CD4-positive, alpha-beta T cell treated with Interleukin-6 at 100 ng/mL for 8 hours (primary cell): ENCODE data around the gene SCG5.

ENCODE experiments used
- DNase-seq: peaks from one replicate; pipeline ENCODE4 v3.0.0-alpha.2; 2020; ENCODE audit warnings: mixed read lengths, low spot score

Gene SCG5

GRCh38 chr15:32691689-32692038 lies 50.2 kb downstream of the SCG5 start:
- no peak for DNase-seq

- no peak for DNase-seq
Measured at GRCh38 chr15:32692286-32692685, 50.8 kb downstream of the SCG5 start.

GRCh38 chr15:32694222-32694983 lies 52.9 kb downstream of the SCG5 start:
- DNase-seq = no peak

GRCh38 chr15:32698773-32699390 lies 57.4 kb downstream of the SCG5 start:
- no peak for DNase-seq

GRCh38 chr15:32700501-32701150 lies 59.1 kb downstream of the SCG5 start:
- no peak for DNase-seq

- DNase-seq = no peak
Measured at GRCh38 chr15:32701863-32702262, 60.4 kb downstream of the SCG5 start.

GRCh38 chr15:32704395-32704981 lies 63.0 kb downstream of the SCG5 start:
- DNase-seq = no peak

GRCh38 chr15:32705446-32705845 lies 63.9 kb downstream of the SCG5 start:
- no peak for DNase-seq

- no peak for DNase-seq
Measured at GRCh38 chr15:32706704-32707103, 65.2 kb downstream of the SCG5 start.

GRCh38 chr15:32707436-32707835 lies 65.9 kb downstream of the SCG5 start:
- DNase-seq = no peak

- DNase-seq = no peak
Measured at GRCh38 chr15:32709295-32710033, 68.0 kb downstream of the SCG5 start.

- DNase-seq = no peak
Measured at GRCh38 chr15:32715276-32715675, 73.8 kb downstream of the SCG5 start.

- DNase-seq = no peak
Measured at GRCh38 chr15:32716216-32716914, 74.9 kb downstream of the SCG5 start.

GRCh38 chr15:32716915-32717425 lies 75.5 kb downstream of the SCG5 start:
- DNase-seq = no peak

GRCh38 chr15:32717426-32718226 lies 76.1 kb downstream of the SCG5 start, which contains the start of gene GREM1:
GREM1 (plus strand) TSS chr15:32718004; CDS start chr15:32730691, 12,687 bp downstream.
- no peak for DNase-seq

GRCh38 chr15:32718227-32718820 lies 76.8 kb downstream of the SCG5 start:
- no peak for DNase-seq

- DNase-seq = no peak
Measured at GRCh38 chr15:32718821-32719716, 77.6 kb downstream of the SCG5 start.

- DNase-seq = no peak
Measured at GRCh38 chr15:32721596-32721995, 80.1 kb downstream of the SCG5 start.

GRCh38 chr15:32722136-32722535 lies 80.6 kb downstream of the SCG5 start:
- no peak for DNase-seq
